IMR-90 (cell line): ENCODE data around the gene FDX1. TPM values are rescaled to one million over a fixed set of nuclear protein-coding genes. Genes with fewer than 3 reads are reported as not detected.

Source experiments
- ATAC-seq: fragments of 200-7000 bp; cut with Tn5 transposase; 2 replicates; pipeline ENCODE4 v1.9.1; 2020; ENCODE audit warnings: low read depth, mild to moderate bottlenecking, moderate library complexity
- BruUV-seq: library from RNA; stranded (reverse); fragments of 400-500 nt; replicated peaks from 2 replicates; lab custom pipeline; 2021; lab: Mats Ljungman, UMichigan
- CTCF ChIA-PET: fragments of 300-600 bp; formaldehyde crosslinking; extraction: SDS; loops from one replicate; lab custom pipeline; 2021; ENCODE audit warnings: antibody characterized with exemption; lab: Yijun Ruan, JAX
- POLR2A ChIA-PET: fragments of 300-600 bp; sonication (Branson Sonifier 250); formaldehyde crosslinking; loops from one replicate; lab custom pipeline; 2022; ENCODE audit warnings: antibody characterized with exemption; ENCODE audit not compliant: unreplicated experiment; lab: Charles Lee
- DNase-seq: peaks from one replicate; pipeline ENCODE4 v3.0.0; 2013
- H2AFZ ChIP-seq: replicated peaks from 2 replicates; pipeline ENCODE3; 2013; ENCODE audit warnings: low read length, mild to moderate bottlenecking; ENCODE audit not compliant: poor library complexity
- H2AK5ac ChIP-seq: 2 replicates; pipeline ENCODE4 v1.6.1; 2013; ENCODE audit warnings: low read depth, low read length, inconsistent platforms
- H2AK9ac ChIP-seq: replicated peaks from 2 replicates; pipeline ENCODE3; 2013; ENCODE audit warnings: mild to moderate bottlenecking, low read depth, low read length, moderate library complexity; ENCODE audit not compliant: poor library complexity
- H2BK120ac ChIP-seq: 2 replicates; pipeline ENCODE4 v1.6.1; 2013; ENCODE audit warnings: low read depth, low read length, inconsistent platforms
- H2BK15ac ChIP-seq: 3 replicates; pipeline ENCODE4 v1.6.1; 2013; ENCODE audit warnings: low read depth, low read length, inconsistent platforms
- H2BK20ac ChIP-seq: 2 replicates; pipeline ENCODE4 v1.6.1; 2013; ENCODE audit warnings: low read depth, mild to moderate bottlenecking, inconsistent platforms, low read length, moderate library complexity
- H2BK5ac ChIP-seq: 2 replicates; pipeline ENCODE4 v1.6.1; 2013; ENCODE audit warnings: mild to moderate bottlenecking, low read depth, low read length, inconsistent platforms; ENCODE audit not compliant: poor library complexity, severe bottlenecking
- H3K14ac ChIP-seq: replicated peaks from 2 replicates; pipeline ENCODE4 v1.6.1; 2013; ENCODE audit warnings: low read depth, low read length, inconsistent platforms
- H3K18ac ChIP-seq: 2 replicates; pipeline ENCODE4 v1.6.1; 2013; ENCODE audit warnings: low read depth, low read length, control low read depth
- H3K23ac ChIP-seq: 2 replicates; pipeline ENCODE4 v1.6.1; 2013; ENCODE audit warnings: low read depth, low read length, inconsistent platforms
- H3K27ac ChIP-seq: 2 replicates; pipeline ENCODE4 v1.5.1; 2013; ENCODE audit warnings: mild to moderate bottlenecking, control low read depth, low read length; ENCODE audit not compliant: insufficient read depth
- H3K27me3 ChIP-seq: 2 replicates; pipeline ENCODE4 v1.6.1; 2013; ENCODE audit warnings: low read length; ENCODE audit not compliant: control insufficient read depth, insufficient read depth
- H3K36me3 ChIP-seq: 2 replicates; pipeline ENCODE4 v1.6.1; 2013; ENCODE audit warnings: low read length, mixed read lengths; ENCODE audit not compliant: control insufficient read depth, insufficient read depth
- H3K4ac ChIP-seq: 2 replicates; pipeline ENCODE4 v1.6.1; 2013; ENCODE audit warnings: low read depth, low read length, inconsistent platforms
- H3K4me1 ChIP-seq: 2 replicates; pipeline ENCODE4 v1.6.1; 2013; ENCODE audit warnings: low read length, mixed read lengths; ENCODE audit not compliant: control insufficient read depth, insufficient read depth
- H3K4me2 ChIP-seq: 2 replicates; pipeline ENCODE4 v1.6.1; 2013; ENCODE audit warnings: low read depth, mild to moderate bottlenecking, control low read depth, low read length, moderate library complexity
- H3K4me3 ChIP-seq: 2 replicates; pipeline ENCODE4 v1.5.1; 2013; ENCODE audit warnings: low read depth, mild to moderate bottlenecking, control low read depth, low read length, moderate library complexity; ENCODE audit not compliant: insufficient read depth
- H3K56ac ChIP-seq: 2 replicates; pipeline ENCODE4 v1.6.1; 2013; ENCODE audit warnings: low read length, inconsistent platforms; ENCODE audit not compliant: insufficient read depth; ENCODE audit errors: extremely low read depth
- H3K79me1 ChIP-seq, 2 experiments: 2 replicates each; pipeline ENCODE4 v1.6.1; 2013; ENCODE audit warnings: low read length in 2 of 2, inconsistent platforms in 1 of 2, low read depth in 1 of 2
- H3K9ac ChIP-seq: 2 replicates; pipeline ENCODE4 v1.6.1; 2013; ENCODE audit warnings: low read depth, low read length, control low read depth
- H3K9me1 ChIP-seq: 2 replicates; pipeline ENCODE4 v1.6.1; 2013; ENCODE audit warnings: low read length, inconsistent platforms; ENCODE audit not compliant: insufficient read depth
- H3K9me3 ChIP-seq: 2 replicates; pipeline ENCODE4 v1.6.1; 2013; ENCODE audit warnings: low read length; ENCODE audit not compliant: control insufficient read depth, insufficient read depth
- H4K20me1 ChIP-seq: 2 replicates; pipeline ENCODE4 v1.6.1; 2013; ENCODE audit warnings: low read length, inconsistent platforms; ENCODE audit not compliant: insufficient read depth
- H4K5ac ChIP-seq: 2 replicates; pipeline ENCODE4 v1.6.1; 2013; ENCODE audit warnings: mild to moderate bottlenecking, low read depth, low read length, control low read depth
- H4K8ac ChIP-seq, 2 experiments: 2 replicates each; pipeline ENCODE4 v1.6.1; 2013; ENCODE audit warnings: low read depth in 2 of 2, low read length in 2 of 2, control low read depth in 1 of 2, inconsistent platforms in 1 of 2
- H4K91ac ChIP-seq: 2 replicates; pipeline ENCODE4 v1.6.1; 2013; ENCODE audit warnings: low read depth, low read length, inconsistent platforms; ENCODE audit not compliant: insufficient read depth
- CEBPB ChIP-seq: IDR thresholded peaks from 2 replicates; pipeline ENCODE4 v1.6.1; 2012; ENCODE audit warnings: low read depth, low read length, improper control_type of control experiment
- POLR2A ChIP-seq: IDR thresholded peaks from 2 replicates; pipeline ENCODE4 v1.6.1; 2012; ENCODE audit warnings: mild to moderate bottlenecking, low read depth, low read length
- WGBS, 2 experiments: methylation state at CpG; one replicate each; pipeline versions ENCODE4 v1.1.5 to v1.1.7; 2013; ENCODE audit warnings: missing lambda C conversion rate in 2 of 2; ENCODE audit not compliant: insufficient read length in 1 of 2; ENCODE audit errors: extremely low coverage in 2 of 2; 5-methylcytosine and 5-hydroxymethylcytosine counted together
- dilution Hi-C: fragments of 300-500 bp; cut with HindIII; formaldehyde crosslinking; loops from one replicate; pipeline ENCODE4 v1.14.3; 2018; ENCODE audit warnings: low sequenced_read_pairs; ENCODE audit not compliant: unreplicated experiment
- in situ Hi-C: fragments of 300-500 bp; cut with MboI; formaldehyde crosslinking; loops from 3 replicates; pipeline ENCODE4 v1.14.3; 2019; ENCODE audit warnings: low sequenced_read_pairs, inconsistent platforms, mixed read lengths
- intact Hi-C: fragments of 100-400 bp; cut with micrococcal nuclease; formaldehyde crosslinking; loops from 2 replicates; pipeline ENCODE4 v1.10.0; 2022
- polyA plus RNA-seq, 3 experiments: library from polyadenylated mRNA; depleted of rRNA; stranded (reverse); fragments of >200 nt; gene quantifications; 2 replicates each; pipeline ENCODE4 v1.2.3, GENCODE V29; 2012; ENCODE audit warnings: low replicate concordance in 1 of 3
- total RNA-seq: library from RNA; depleted of rRNA; stranded (reverse); fragments of >200 nt; gene quantifications from 2 replicates; pipeline ENCODE4 v1.2.3, GENCODE V29; 2012

The FDX1 gene
- total and polyA plus RNA-seq, 2 of the 4 experiments (the other 2 are of a cell fraction), result 4.3 to 5.1 TPM

GRCh38 chr11:110479108-110480101 is 49.7 kb downstream of the FDX1 start:
- H3K4me3 ChIP-seq, result no peak overlapping the region
- H3K14ac ChIP-seq, result no peak overlapping the region
- ChIA-PET POLR2A (no interaction called here), CTCF (interaction anchor here (0.5 kb wide), 1 partner anchor 273 kb away, joined by 4 read pairs; no protein-coding TSS in a partner anchor)
- ATAC-seq (peak; percentile 72), DNase-seq (peak; percentile 77)
- H4K20me1 ChIP-seq, result no peaks in the 10 kb centered on the region
- no peaks in the 10 kb centered on the region for H3K27me3 ChIP-seq
- no peak overlapping the region for H3K23ac ChIP-seq
- H4K5ac ChIP-seq, result no peak overlapping the region
- H3K9me3 ChIP-seq, result no peaks in the 10 kb centered on the region
- in situ Hi-C loops (no loop called here), intact Hi-C loops (no loop called here), dilution Hi-C loops (no loop called here)
- peak overlapping the region; percentile 48 for H3K4me2 ChIP-seq
- H2BK20ac ChIP-seq, result no peak overlapping the region
- H3K4ac ChIP-seq, result no peak overlapping the region
- no peak overlapping the region for H2AK5ac ChIP-seq
- no peaks in the 10 kb centered on the region for H3K9me1 ChIP-seq
- H2AFZ ChIP-seq, result no peak overlapping the region
- H3K9ac ChIP-seq, result no peak overlapping the region
- no peaks in the 10 kb centered on the region for H3K79me1 ChIP-seq
- peaks cover 2% of the 10 kb centered on the region for H3K4me1 ChIP-seq
- no CpG with 5 or more reads among the region's 5 CpGs for WGBS, 2 experiments
- H2AK9ac ChIP-seq, result no peak overlapping the region
- H3K36me3 ChIP-seq, result no peaks in the 10 kb centered on the region
- BruUV-seq, result no TSS peak
- H2BK5ac ChIP-seq, result no peak overlapping the region
- H4K8ac ChIP-seq, result no peak overlapping the region
- no peak overlapping the region for H2BK15ac ChIP-seq
- no peak overlapping the region for H2BK120ac ChIP-seq
- no peak overlapping the region for H3K27ac ChIP-seq
- no peak overlapping the region for H3K56ac ChIP-seq
- H4K91ac ChIP-seq, result no peak overlapping the region
- H3K18ac ChIP-seq, result no peak overlapping the region
- TF ChIP-seq POLR2A, result no peak
- TF ChIP-seq CEBPB, result peak; percentile 34
